OCI-M2 (cell line): ENCODE data around the gene FAM76B.

ENCODE experiments used
- DNase-seq: peaks from one replicate; lab custom pipeline; 2025; ENCODE audit not compliant: unreplicated experiment; lab: John Stamatoyannopoulos, UW

The FAM76B gene

GRCh38 chr11:95792700-95793099, 3.1 kb upstream of the FAM76B start:
- no peak for DNase-seq

GRCh38 chr11:95792200-95792599, 2.6 kb upstream of the FAM76B start:
- no peak for DNase-seq

GRCh38 chr11:95791709-95792033, 2.1 kb upstream of the FAM76B start:
- DNase-seq, result no peak

GRCh38 chr11:95790933-95791708, 1.5 kb upstream of the FAM76B start:
- DNase-seq, result no peak

GRCh38 chr11:95790123-95790932, 746 bp upstream of the FAM76B start, which contains the start of gene CEP57:
Gene CEP57 (plus strand): TSS chr11:95790498. CDS start chr11:95790699, 201 bp downstream.
- DNase-seq, result peak; percentile 47

GRCh38 chr11:95788921-95789505, 569 bp downstream of the FAM76B start:
- DNase-seq, result no peak

GRCh38 chr11:95780544-95780943, 9.0 kb downstream of the FAM76B start:
- no peak for DNase-seq

- no peak for DNase-seq
Observed at GRCh38 chr11:95778699-95779098, 10.9 kb downstream of the FAM76B start.

- no peak for DNase-seq
Observed at GRCh38 chr11:95776859-95777258, 12.7 kb downstream of the FAM76B start.

GRCh38 chr11:95768521-95768920, 21.1 kb downstream of the FAM76B start:
- DNase-seq, result no peak

- no peak for DNase-seq
Observed at GRCh38 chr11:95767498-95767897, 22.1 kb downstream of the FAM76B start.

- no peak for DNase-seq
Observed at GRCh38 chr11:95766701-95767100, 22.9 kb downstream of the FAM76B start.

GRCh38 chr11:95764267-95764898, 25.2 kb downstream of the FAM76B start:
- DNase-seq, result no peak

- DNase-seq, result no peak
Observed at GRCh38 chr11:95762534-95762933, 27.0 kb downstream of the FAM76B start.

GRCh38 chr11:95760941-95761340, 28.6 kb downstream of the FAM76B start:
- no peak for DNase-seq

GRCh38 chr11:95751515-95751914, 38.1 kb downstream of the FAM76B start:
- DNase-seq, result no peak

- no peak for DNase-seq
Observed at GRCh38 chr11:95750101-95750500, 39.5 kb downstream of the FAM76B start.

- DNase-seq, result no peak
Observed at GRCh38 chr11:95739108-95739938, 50.3 kb downstream of the FAM76B start.

- DNase-seq, result no peak
Observed at GRCh38 chr11:95736809-95737208, 52.8 kb downstream of the FAM76B start.

- DNase-seq, result no peak
Observed at GRCh38 chr11:95736355-95736754, 53.2 kb downstream of the FAM76B start.
